GM11168 (cell line): ENCODE data around the gene TXN.
"Not testable (repeated sequence)": the region's sequence is repeated elsewhere in the genome, so short reads cannot be mapped to it uniquely, and the experiment has no call there.

Experiments
- in situ Hi-C: fragments of 300-500 bp; cut with MboI; formaldehyde crosslinking; loops from one replicate; pipeline ENCODE4 v1.12.0; 2022; ENCODE audit warnings: low sequenced_read_pairs; ENCODE audit not compliant: unreplicated experiment

TXN gene

DNA sequence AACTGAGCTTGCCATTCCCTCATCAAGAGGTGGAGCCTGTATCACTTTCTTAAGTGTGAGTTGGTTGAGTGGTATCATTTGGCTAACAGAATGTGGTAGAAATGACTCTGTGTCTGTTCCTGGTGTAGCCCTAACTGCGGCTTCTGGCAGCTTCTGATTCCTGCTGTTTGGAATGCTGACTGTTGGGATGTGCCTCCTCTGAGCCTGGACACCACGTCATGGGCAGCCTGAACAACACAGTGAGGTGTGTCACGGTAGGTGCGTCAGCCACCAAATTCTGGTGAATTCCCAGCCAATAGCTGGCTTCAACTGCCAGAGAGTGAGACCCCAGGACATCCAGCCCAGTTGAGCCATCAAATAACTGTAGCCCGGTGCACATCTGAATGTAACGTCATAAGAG is 42.2 kb downstream of the TXN start:
- in situ Hi-C loops = no loop called here

DNA sequence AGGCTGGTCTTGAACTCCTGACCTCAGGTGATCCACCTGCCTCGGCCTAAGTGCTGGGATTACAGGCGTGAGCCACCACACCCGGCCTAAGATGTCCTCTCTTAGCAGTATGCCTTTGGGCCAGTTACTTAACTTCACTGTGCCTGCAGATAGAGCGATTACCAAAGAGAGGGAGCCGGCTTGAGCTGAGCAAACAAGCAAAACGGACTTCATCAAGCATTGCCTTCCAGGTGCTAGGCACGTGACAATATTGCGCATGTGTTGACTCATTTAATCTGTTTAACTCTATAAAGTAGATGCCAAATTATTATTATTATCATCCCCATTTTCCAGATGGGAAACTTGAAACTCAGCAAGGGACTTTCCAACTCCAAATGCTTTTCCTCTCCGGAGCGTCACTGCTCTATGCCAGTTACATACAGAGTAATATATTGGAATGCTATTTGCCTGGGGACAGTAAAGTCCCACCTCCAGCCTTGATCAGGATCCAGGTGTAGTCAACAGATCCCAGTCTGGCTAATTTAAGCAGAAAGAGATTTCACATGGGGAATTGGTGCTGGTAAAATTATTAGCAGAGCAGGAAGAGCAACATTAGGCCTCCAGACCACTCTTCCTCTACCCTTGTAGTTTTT is 42.8 kb downstream of the TXN start:
- in situ Hi-C loops = no loop called here

DNA sequence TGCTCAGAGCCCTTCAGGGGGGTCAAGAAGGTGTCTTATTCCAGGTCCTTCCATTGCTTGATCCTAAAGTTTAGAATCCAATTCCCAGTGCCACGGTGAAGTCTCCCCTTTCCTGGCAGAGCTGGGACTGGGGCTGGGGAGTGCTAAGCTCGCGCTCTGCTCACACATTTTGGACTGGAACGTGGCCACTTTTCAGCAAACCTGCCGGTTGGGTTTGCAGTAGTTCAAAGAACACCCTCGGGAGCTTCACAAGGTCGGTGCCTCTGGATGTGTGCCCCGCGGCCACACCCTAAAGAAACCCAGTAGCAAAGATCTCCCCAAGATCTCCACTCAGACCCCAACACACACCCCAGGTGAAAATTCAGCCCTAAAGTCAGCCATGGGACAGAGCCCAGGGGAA is 48.3 kb downstream of the TXN start, which contains the start of gene C9orf152:
Gene C9orf152, minus strand, starts transcription at position 129 of the 400 bp plus-strand sequence. CDS start 580 bp downstream, outside the sequence.
- in situ Hi-C loops = no loop called here

DNA sequence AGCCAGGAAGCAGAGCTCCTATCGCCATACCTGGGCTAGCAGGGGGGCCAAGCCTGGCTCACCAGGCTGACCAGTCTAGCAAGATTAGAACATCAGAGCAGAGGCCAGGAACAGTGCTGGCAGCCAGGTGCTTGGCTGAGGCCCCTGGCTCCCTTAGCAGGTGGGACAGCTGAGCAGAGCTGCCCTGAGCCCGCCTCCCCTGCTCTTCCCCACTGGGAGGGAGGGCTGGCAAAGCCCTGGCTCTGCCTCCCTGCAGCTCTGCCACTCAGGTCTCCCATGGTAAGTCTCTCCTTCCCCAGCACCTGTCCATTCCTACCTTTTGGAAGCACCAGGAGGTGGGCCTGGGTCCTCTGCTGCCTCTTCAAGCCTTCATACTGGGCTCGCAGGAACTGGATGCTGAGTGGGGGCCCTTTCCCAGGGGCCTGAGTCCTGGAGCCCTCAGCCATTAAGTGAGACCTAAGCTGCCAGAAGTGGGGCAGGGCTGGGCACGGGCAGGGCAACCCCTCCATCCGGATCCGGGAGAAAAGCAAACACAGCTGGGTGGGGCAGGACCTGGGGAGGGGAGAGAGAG is 49.2 kb downstream of the TXN start:
- in situ Hi-C loops = no loop called here

- in situ Hi-C loops = no loop called here
These were observed 49.9 kb downstream of the TXN start for GRCh38 chr9:110206389-110206788.

DNA sequence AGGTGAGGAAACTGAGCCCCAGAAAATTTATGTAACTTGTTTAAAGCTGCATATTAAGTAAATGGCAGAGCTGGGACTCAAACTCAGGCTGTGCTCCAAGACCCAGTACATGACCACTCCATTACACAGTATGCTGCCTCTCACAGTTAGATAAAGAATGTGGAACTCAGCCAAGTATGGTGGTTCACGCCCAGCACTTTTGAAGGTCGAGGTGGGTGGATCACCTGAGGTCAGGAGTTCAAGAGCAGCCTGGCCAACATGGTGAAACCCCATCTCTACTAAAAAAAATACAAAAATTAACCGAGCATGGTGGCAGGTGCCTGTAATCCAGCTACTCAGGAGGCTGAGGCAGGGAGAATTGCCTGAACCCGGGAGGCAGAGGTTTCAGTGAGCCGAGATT is 50.7 kb downstream of the TXN start:
- in situ Hi-C loops = not testable (repeated sequence)

GRCh38 chr9:110202232-110202631 is 54.1 kb downstream of the TXN start:
- in situ Hi-C loops = no loop called here

DNA sequence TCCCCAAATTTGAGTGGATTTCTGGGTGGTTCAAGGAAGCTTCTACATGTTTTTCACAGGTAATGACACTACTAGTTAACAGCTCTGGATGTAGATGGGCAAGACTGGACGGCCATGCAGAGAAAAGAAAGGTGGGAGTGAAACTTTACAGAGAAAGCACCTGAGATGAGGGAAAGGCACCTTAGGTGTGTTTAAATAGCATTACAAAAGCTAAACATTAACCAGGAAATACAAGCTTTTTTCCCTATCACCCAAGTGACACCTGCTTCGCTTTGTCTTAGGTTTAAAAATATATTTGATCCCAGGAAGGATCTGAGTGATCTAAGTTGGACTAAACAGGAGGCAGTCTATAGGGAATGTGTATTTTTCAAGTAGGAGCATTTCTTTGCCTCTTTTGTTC is 56.7 kb downstream of the TXN start:
- in situ Hi-C loops = no loop called here

DNA sequence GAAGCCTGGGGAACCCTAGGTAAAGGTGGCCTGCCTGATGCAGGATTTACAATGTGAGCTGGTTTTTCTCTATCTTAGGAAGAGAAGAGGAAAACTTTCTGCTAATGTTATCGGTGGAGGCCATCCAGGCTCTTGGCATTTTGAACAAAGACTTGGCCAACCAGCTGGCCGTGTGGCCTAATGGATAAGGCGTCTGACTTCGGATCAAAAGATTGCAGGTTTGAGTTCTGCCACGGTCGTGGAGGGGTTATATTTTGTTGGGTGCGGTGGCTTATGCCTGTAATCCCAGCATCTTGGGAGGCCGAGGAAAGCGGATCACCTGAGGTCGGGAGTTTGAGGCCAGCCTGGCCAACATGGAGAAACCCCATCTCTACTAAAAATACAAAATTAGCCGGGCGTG is 58.0 kb downstream of the TXN start:
- in situ Hi-C loops = no loop called here

GRCh38 chr9:110197330-110198187 is 58.7 kb downstream of the TXN start:
- in situ Hi-C loops = no loop called here

DNA sequence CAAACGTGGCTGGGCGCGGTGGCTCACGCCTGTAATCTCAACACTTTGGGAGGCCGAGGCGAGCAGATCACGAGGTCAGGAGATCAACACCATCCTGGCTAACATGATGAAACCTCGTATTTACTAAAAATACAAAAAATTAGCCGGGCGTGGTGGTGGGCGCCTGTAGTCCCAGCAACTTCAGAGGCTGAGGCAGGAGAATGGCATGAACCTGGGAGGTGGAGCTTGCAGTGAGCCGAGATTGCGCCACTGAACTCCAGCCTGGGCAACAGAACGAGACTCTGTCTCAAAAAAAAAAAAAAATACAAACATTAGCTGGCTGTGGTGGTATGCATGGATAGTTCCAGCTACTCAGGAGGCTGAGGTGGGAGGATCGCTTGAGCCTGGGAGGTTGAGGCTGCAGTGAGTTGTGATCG is 60.2 kb downstream of the TXN start:
- in situ Hi-C loops = not testable (repeated sequence)
